Adrenal gland (tissue), 5 donors: ENCODE measurements around the gene NT5C2.

ENCODE experiments used
- CTCF ChIP-seq, 6 experiments: fragments of 450-650 bp in 4 of 6; fragments of 200-600 bp in 2 of 6; sonication (generic) in 1 of 6; IDR thresholded peaks; 1 replicate in 5 of 6; 2 replicates in 1 of 6; pipeline versions ENCODE4 v1.5.1 to v1.8.0; 2016 to 2021; ENCODE audit warnings: antibody characterized with exemption in 6 of 6, mild to moderate bottlenecking in 2 of 6, moderate library complexity in 1 of 6
- POLR2A ChIP-seq, 2 donors: fragments of 450-650 bp; IDR thresholded peaks; one replicate each; pipeline ENCODE4 v1.6.1; 2017; ENCODE audit warnings: antibody characterized with exemption in 2 of 2, mild to moderate bottlenecking in 2 of 2, moderate library complexity in 1 of 2
- donor health status: DM: no; HTN: no; CAD: no.

- TF ChIP-seq POLR2A (IDR thresholded peaks at IDR 0.05) (no peak), CTCF (IDR thresholded peaks at IDR 0.05) (no peak)
Measured at GRCh38 chr10:103168438-103168837, 24.6 kb downstream of the NT5C2 start.
